Glomerular visceral epithelial cell (primary cell): ENCODE data around the gene DEF6.

Experiments
- DNase-seq: peaks from one replicate; pipeline ENCODE4 v3.0.0-alpha.2; 2016; ENCODE audit errors: extremely low spot score

Gene DEF6

DNA sequence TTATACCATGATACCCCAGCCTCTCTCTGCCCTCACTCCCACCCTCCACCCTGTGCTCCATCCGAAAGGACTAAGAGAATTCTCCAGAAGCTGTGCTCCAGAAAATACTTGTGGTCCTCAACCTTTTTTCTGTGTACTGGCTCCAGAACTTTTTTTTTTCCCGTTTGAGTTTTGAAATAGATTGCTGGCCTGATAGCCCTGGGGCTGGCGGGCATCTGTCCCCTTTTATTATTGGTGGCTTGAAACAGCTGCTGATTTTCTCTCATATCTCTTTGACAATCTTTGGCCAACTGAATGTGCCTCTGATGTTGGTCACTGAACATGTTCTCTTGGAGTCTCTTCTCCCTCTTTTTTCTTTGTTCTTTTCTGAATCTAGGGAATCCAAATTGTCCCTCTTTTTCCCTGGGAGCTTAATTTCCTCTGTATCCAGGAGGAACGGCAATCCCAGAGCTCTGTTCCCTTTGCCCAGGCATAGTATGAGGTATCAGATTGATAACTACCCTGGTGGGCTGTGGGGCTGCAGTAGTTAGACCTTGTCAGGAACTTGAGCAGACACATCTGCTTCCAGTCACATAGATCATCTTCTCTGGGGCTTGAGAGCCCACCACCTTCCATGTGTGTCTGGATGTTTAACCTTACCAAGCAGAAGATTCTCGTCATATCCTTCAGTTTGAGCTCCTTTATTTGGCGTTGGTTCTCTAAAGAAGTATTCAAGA is 46.4 kb downstream of the DEF6 start:
- DNase-seq = no peak

DNA sequence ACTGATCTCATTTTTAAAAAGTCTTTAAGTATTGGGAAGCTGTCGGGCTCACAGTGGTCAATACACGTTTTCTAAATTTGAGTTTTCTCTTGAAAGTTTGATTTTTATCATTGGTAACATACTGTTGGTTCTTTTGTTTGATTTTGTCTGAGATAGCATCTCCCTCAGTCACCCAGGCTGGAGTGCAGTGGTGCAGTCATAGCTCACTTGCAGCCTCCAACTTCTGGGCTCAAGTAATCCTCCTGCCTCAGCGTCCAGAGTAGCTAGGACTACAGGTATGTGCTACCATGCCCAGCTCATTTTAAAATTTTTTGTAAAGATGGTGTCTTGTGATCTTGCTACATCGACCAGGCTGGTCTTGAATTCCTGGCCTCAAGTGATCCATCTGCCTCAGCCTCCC is 53.8 kb downstream of the DEF6 start:
- no peak for DNase-seq

DNA sequence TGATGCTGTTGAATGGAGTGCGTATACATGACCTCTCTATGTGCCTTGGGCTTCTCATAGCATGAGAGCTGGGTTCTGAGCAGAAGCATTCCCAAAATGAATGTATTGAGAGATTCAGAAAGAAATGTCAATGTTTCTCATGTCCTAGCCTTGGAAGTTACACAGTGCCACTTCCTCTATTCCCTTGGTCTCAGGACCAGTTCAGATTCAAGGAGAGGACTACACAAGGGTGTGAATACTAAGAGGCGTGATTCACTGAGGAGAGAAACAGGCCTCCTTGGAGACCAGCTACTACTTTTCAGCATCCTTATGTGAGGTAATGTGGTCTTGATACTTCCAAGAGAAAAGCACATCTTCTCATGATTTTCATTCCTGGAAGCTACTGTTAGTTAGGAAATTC is 55.1 kb downstream of the DEF6 start:
- no peak for DNase-seq

DNA sequence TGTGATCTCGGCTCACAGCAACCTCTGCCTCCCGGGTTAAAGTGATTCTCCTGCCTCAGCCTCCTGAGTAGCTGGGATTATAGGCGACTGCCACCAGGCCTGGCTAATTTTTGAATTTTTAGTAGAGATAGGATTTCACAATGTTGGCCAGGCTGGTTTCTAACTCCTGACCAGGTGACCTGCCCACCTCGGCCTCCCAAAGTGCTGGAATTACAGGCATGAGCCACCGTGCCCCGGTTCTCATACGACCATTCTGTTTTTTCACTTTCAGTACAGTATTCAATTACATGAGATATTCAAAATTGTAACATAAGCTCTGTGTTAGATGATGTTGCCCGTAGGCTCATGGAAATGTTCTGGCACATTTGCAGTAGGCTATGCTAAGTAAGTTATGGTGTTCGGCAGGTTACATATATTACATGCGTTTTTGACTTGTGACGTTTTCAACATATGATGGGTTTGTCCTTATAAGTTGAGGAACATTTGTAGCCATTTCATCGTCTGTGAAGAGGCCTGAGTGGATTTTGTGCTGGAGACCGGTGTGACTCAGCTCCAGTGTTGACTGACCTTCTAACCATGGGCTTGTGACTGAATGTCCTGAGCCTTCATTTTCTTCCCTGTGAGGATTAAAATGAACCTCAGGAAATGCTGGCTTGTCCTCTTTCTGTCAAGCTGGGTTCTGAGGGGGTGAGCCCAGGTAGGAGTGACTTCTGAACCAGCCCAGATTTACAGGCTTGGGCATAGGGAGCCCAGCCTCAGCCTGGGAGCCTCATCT is 56.9 kb downstream of the DEF6 start:
- no peak for DNase-seq

DNA sequence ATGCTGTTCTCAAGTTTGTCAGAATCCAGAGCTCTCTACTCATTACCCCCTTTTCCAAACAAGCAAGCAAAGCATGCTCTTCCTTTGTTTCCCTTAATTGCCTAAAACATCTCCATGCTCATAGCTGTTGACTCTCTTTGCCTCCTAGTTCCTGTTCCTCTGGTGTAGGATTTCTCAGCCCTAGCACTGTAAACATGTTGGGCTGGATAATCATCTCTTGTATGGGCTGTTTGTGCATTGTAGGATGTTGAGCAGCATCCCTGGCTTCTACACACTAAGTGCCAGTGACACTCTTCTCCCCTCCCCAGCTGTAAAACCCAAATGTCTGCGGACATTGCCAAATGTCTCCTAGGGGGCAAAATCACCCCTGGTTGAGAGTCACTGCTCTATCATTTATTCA is 58.8 kb downstream of the DEF6 start:
- DNase-seq = no peak

DNA sequence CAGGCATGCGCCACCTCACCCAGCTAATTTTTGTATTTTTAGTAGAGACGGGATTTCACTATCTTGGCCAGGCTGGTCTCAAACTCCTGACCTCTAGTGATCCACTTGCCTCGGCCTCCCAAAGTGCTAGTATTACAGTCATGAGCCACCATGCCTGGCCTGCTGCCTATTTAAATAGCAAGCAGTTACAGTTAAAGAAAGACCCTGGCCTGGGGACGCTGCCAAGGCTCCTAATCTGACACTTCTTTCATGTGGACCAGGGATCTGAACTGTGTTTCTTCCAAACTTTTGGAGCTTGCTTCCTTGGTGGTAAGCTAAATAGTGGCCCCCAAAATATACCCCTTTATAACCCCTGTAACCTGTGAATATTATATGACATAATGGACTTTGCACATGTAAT is 60.1 kb downstream of the DEF6 start:
- DNase-seq = no peak

DNA sequence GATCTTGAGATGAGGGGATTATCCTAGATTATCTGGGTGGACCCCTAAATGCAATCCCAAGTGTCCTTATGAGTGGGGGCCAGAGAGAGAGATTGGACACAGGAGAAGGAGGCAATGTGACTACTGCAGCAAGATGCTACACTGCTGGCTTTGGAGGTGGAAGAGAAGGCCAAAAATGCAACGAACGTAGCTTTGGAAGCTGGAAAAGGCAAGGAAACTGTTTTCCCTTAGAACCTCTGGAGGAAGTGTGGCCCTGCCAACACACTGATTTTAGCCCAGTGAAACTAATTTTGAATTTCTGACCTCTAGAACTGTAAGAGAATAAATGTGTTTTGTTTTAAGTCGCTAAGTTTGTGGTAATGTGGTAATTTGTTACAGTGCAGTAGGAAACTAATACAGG is 60.5 kb downstream of the DEF6 start:
- DNase-seq = no peak

DNA sequence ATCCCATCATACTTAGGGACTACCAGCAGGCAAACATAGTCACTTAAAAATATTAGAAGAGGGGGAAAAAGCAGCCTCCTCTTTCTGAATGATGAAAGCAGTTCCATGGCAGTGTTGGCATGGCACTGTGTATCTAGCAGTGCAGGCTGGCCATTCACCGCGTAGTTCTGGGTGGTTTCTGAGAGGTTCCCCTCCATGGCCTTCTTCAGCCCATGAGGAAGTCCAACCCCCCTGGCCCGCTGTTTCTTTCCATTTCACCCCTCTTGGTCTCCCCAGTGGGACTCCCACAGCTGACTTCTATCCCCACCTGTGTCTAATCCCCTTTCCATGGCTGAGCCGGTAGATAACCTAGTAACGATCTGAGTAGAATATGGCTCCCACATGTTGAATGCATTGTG is 61.7 kb downstream of the DEF6 start:
- no peak for DNase-seq

DNA sequence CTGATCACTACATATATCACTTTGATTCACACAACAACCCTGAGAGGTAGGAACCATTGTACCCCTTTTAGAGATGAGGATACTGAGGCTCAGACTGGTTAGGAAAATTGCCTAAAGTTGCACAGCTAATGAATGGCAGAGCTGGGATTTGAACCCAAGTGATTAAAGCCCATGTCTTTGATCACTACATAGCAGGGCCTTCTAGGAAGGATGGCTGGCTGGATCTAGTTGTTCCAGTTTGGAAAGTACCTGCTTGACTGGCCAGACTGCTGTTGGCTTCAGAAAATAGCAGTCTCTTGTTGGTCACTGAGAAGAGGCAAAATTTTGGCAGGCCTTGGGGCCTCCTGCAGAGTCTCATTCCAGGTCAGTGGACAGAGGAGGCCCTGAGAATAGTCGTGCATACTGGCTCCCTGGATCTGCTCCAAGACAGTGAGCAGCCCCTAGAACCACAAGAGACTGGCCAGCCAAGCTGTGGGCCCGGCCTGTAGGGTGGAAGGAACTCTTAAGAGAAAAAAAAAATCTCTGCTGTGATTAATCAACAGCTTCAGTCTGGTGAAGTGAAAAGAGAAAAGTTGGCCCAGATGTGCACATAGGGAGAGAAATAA is 62.2 kb downstream of the DEF6 start:
- DNase-seq = peak; percentile 97

DNA sequence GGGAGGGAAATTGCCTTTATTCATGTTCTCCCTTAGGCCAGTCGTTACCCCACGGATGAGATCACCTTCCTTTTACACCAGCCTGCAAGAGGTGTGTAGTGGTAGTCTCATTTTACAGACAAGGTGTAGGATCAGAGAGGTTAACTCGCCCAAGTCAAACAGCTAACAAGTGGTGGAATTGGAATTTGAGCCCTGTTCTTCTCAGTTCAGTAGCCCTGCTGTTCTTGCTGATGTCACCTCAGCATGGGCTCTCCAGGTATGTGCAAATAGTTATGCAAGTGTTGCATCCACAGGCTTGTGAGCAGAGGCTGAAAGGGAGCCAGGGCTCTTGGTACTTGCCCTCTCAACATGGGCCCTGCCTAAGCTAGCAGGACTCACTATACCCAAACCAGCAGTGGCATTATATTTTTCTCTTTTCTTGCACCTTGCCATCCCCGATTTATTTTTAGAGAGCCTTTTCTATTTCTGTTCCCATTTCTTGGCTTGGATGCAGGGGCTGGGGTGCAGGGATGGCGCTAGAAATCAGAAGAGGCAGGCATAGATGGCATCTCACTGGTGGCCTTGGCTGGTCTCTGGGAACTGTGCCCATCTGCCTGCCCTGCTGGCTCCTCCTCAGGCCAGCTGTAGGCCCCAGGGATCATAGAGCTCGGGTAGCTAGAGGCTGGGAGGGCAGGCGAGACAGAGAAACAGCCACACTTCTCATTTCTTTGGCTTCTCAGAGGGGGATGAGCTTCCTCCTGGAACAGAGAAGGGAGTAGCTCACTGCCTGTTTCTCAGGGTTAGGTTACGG is 62.9 kb downstream of the DEF6 start:
- DNase-seq = peak; percentile 27

DNA sequence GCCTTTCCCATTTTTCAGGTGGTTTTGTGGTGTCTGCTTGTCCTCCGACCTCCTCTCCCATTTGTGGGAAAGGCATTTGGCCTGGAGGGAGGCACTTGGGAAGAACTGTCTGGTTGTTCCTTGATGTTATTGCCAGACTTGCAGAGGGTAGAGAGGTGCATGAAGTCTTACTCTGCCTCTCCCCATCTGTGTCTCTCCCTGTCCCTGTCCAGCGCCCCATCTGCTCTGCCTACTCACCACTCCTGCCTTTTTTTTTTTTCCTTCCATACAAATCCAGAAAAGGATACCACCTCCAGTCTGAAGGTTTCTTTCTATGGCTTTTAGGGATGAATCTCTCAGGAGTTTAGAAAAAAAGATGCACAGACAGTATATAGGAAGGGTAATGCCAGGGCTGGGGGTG is 64.6 kb downstream of the DEF6 start:
- DNase-seq = no peak

DNA sequence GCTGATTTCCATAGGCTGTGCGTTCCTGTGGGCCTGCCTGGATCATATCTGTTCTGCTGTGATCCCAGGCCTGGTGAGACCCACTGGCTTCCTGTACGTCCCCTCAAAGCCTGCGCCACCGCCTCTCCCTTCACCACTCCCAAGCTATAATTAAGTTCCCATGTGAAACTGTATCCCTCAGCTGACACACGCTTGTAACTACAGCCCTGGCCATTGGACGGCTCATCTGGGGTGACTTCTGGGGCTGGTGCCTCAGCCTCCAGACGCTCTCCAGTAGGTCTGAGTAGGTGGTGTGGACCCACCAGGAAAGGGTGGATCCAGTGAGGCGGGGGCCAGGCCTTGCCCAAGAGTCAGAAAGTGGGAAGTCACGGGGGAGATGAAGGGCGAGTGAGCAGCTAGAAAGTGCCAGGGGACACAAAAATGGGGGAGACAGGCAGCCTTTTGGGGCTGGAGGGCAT is 65.7 kb downstream of the DEF6 start:
- no peak for DNase-seq

DNA sequence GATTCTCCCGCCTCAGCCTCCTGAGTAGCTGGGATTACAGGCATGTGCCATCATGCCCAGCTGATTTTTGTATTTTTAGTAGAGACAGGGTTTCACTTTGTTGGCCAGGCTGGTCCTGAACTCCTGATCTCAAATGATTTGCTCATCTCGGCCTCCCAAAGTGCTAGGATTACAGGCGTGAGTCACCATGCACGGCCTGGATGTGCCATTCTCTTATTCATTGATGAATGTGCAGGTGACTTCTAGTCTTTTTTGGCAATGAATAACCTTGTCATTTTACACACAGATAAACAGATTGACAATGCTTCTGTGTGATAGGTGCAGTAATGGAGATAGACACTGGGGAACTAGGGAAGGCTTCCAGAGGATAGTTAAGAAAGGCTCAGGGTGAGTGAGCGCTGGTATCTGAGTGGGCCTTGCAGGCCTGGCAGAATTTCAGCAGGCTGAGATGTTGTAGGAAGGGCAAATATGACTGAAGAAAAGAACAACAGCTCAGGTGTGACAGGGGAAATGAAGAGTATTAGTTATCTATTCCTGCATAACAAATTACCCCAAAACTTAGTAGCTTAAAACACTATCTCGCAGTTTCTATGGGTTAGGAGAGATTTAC is 68.1 kb downstream of the DEF6 start:
- DNase-seq = peak; percentile 28

DNA sequence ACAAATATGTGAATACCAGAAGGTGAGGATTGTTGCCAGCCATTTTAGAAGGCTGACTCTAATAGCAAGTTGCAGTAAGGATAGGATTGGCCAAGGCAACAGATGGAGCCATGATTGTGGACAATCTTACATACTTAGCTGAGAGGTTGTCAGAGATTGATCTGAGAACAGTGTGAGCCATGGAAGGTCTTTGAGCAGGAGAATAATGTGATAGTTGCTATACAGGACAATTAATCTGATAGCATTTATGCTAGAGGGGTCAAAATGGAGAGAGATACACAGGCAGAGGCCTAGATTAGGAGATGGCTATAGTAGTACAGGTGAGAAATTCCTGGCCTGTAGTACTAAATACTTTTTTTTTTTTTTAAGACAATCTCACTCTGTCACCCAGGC is 68.6 kb downstream of the DEF6 start:
- DNase-seq = no peak

DNA sequence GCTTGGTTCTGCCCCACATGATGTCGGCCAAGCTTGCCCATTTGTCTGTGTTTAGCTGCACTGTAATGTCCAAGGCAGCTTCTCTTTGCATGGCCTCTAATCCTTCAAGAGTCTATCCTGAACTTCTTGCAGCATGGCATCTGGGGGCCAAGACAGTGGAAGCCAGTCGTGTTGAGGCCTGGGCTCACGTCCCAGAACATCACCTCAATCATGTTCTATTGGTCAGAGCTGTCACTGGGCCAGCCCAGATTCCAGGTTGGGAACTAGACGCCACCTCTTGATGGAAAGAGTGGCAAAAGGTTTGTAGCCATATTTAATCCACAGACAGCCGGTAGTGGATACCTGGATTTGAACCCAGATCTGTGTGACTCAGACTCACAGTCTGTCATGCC is 70.0 kb downstream of the DEF6 start:
- DNase-seq = no peak

DNA sequence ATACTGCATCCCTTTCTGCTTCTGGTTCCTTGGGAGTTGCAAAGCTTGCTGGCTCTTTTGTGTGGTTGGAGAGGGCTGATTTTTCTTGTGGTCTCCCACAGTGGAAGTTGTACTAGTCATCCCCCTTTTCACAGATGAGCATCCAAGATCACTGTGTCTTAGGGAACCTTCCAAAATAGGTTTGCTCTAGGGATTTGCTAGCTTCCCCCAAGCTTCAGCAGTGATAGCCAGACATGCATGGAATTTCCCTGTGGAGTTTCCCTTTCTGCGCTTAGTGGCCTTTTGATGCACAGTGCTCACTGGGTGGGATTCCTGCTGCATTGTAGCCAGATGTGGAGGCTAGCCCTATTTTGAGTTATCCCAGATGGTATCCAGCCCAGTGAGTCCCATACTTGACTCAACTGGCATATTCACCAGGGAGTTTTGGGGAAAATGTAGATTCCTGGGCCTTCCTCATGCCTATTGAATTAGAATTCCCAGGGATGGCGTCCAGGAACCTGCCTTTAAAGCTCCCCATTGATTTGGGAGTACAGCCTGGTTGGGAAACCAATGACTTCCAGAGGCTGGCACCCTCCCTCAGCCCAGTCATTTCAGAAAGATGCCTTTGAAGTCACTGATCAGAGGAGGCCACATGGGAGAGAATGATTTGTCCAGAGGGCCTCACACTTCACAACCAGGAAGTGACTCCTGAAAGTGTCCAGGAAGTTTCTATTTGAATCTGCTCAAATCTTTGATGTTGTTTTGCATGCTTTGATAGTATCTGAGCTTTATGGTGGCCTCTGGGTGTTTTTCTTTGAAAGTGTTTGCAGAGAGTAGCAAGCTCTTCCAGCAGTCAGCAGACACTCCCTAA is 70.6 kb downstream of the DEF6 start:
- peak; percentile 64 for DNase-seq

DNA sequence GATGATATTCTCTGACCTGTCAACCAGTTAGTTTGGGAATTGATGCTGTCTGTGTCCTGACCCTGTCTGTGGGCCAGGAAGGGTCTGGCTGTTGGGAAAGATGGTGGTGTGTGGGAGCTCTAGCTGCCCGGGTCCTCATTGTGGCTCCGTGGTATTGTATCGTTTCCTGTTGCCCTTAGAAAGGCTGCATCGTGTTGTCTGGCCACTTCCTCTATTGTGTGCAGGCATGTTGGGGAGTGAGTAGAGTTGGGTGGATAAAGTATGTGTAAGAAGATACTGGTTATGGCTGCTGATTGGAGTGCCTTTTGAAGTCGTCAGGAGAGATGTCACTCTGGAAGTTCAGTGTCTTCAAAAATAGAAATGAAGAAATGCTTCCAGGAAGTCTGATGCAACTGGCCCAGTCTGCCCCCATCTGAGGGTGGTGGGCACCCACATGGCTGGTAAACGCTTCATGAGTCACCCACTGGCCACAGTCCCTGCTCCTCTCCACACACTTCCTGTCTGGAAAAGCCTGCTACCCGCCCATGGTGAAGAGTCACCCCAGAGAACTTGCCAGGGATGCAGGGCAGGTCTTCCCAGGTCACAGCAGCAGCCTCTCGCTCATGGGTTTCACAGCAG is 72.6 kb downstream of the DEF6 start:
- DNase-seq = peak; percentile 97

DNA sequence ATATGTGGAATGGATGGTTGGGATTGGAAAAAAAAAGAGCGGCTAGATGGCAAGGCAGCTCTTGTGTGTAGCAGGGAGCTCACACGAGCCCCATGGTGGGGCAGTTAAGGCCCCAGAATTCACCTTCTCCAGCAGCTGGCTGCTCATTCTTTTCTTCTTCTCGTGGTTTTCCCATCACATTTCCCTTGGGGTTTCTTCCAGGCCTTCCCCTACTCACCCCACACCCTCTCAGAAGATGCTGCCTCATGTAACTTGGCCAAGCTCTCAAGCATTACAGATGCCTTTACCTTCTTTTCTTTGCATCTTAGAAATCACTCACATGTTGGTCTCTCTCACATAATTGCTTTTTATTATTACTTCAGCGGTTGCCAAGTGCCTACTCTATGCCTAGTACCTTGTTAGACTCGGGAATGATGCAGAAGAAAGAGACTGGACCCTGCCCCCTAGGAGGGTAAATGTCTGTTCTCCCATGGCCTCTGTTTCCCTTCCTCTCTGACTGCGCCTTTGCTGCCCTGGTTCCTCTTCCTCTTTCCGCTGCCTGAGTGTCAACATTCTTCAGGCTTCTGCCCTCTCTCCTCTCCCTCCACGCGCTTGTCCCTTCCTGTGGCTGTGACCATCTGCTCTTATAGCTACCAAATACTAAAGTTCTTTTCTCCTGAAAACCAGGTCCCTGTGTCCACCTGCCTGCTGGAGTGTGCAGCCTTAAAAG is 73.3 kb downstream of the DEF6 start:
- DNase-seq = no peak
